DND-41 (cell line): ENCODE measurements around the gene SYDE2.

Source experiments
- ATAC-seq: fragments of 200-7000 bp; cut with Tn5 transposase; 3 replicates; pipeline ENCODE4 v1.9.1; 2021; ENCODE audit warnings: low read depth; ENCODE audit not compliant: insufficient read depth
- DNase-seq: peaks from one replicate; pipeline ENCODE4 v3.0.0-alpha.2; 2020
- H2AFZ ChIP-seq: 2 replicates; pipeline ENCODE4 v1.6.0; 2012; ENCODE audit warnings: low read depth, low read length
- H3K27ac ChIP-seq: 2 replicates; pipeline ENCODE4 v1.5.1; 2012; ENCODE audit warnings: low read length, inconsistent platforms
- H3K27me3 ChIP-seq: fragments of 200-600 bp; sonication (generic); 2 replicates; pipeline ENCODE4 v1.6.0; 2012; ENCODE audit warnings: low read length, mild to moderate bottlenecking, inconsistent platforms; ENCODE audit not compliant: insufficient read depth, poor library complexity
- H3K36me3 ChIP-seq: 2 replicates; pipeline ENCODE4 v1.5.1; 2012; ENCODE audit warnings: low read length, inconsistent platforms; ENCODE audit not compliant: insufficient read depth
- H3K4me1 ChIP-seq: 2 replicates; pipeline ENCODE4 v1.5.1; 2012; ENCODE audit warnings: mild to moderate bottlenecking, low read length; ENCODE audit not compliant: insufficient read depth
- H3K4me2 ChIP-seq: 2 replicates; pipeline ENCODE4 v1.6.0; 2012; ENCODE audit warnings: mild to moderate bottlenecking, moderate library complexity, low read length, inconsistent platforms; ENCODE audit not compliant: insufficient read depth
- H3K4me3 ChIP-seq, 2 experiments: fragments of 200-600 bp in 1 of 2; shearing (Covaris generic) in 1 of 2; 2 replicates each; pipeline ENCODE4 v1.5.1; 2012 to 2016; ENCODE audit warnings: inconsistent platforms in 2 of 2, low read length in 2 of 2, mild to moderate bottlenecking in 2 of 2, low read depth in 1 of 2, moderate library complexity in 1 of 2
- H3K79me2 ChIP-seq: 2 replicates; pipeline ENCODE4 v1.6.0; 2012; ENCODE audit warnings: low read length, inconsistent platforms; ENCODE audit not compliant: insufficient read depth
- H3K9ac ChIP-seq: 2 replicates; pipeline ENCODE4 v1.6.0; 2012; ENCODE audit warnings: low read depth, mild to moderate bottlenecking, inconsistent platforms, low read length, moderate library complexity
- H3K9me3 ChIP-seq: 2 replicates; pipeline ENCODE4 v1.5.1; 2012; ENCODE audit warnings: low read length, moderate library complexity, mild to moderate bottlenecking, inconsistent platforms; ENCODE audit not compliant: insufficient read depth, severe bottlenecking
- H4K20me1 ChIP-seq: 2 replicates; pipeline ENCODE4 v1.6.0; 2012; ENCODE audit warnings: low read length; ENCODE audit not compliant: insufficient read depth
- EZH2 ChIP-seq: IDR thresholded peaks from 3 replicates; pipeline ENCODE4 v1.6.1; 2012; ENCODE audit warnings: borderline replicate concordance, low read depth, mild to moderate bottlenecking, moderate library complexity, low read length, inconsistent platforms; ENCODE audit not compliant: severe bottlenecking
- TF ChIP-seq, protein P1 (sequence below): IDR thresholded peaks from 2 replicates; pipeline ENCODE4 v1.5.1; 2012; ENCODE audit warnings: borderline replicate concordance, low read length, moderate library complexity, mild to moderate bottlenecking; ENCODE audit not compliant: poor library complexity, severe bottlenecking; ENCODE audit errors: extremely low read depth

Gene SYDE2

DNA sequence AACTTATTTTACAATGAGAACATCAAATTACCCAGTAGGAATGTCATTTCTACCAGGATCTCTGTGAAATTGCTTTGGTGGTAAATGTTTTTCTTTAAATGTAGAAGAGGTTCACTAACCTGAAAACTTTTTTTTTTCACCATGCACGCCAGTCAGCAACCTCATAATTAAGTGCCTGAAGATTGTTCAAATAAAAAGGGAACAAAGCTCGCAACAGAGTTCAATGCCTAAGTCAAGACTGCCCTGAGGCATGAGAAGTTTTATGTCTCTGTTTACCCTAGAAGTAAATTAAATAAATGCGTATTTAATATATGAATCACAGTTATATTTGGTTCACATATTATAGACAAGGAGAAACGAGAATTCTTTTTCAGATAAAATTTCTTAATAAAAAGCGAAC lies 13.8 kb upstream of the SYDE2 start:
- H3K4me3 ChIP-seq, result no peak overlapping the region
- H3K27me3 ChIP-seq, result no peaks in the 10 kb centered on the region
- H3K4me1 ChIP-seq, result no peaks in the 10 kb centered on the region
- TF ChIP-seq, protein P1, sequence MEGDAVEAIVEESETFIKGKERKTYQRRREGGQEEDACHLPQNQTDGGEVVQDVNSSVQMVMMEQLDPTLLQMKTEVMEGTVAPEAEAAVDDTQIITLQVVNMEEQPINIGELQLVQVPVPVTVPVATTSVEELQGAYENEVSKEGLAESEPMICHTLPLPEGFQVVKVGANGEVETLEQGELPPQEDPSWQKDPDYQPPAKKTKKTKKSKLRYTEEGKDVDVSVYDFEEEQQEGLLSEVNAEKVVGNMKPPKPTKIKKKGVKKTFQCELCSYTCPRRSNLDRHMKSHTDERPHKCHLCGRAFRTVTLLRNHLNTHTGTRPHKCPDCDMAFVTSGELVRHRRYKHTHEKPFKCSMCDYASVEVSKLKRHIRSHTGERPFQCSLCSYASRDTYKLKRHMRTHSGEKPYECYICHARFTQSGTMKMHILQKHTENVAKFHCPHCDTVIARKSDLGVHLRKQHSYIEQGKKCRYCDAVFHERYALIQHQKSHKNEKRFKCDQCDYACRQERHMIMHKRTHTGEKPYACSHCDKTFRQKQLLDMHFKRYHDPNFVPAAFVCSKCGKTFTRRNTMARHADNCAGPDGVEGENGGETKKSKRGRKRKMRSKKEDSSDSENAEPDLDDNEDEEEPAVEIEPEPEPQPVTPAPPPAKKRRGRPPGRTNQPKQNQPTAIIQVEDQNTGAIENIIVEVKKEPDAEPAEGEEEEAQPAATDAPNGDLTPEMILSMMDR, result no peak
- TF ChIP-seq EZH2, result no peak
- H3K9ac ChIP-seq, result no peak overlapping the region
- H3K79me2 ChIP-seq, result no peaks in the 10 kb centered on the region
- no peaks in the 10 kb centered on the region for H4K20me1 ChIP-seq
- H2AFZ ChIP-seq, result no peak overlapping the region
- no peaks in the 10 kb centered on the region for H3K36me3 ChIP-seq
- H3K27ac ChIP-seq, result no peak overlapping the region
- DNase-seq (no peak), ATAC-seq (no peak)
- no peaks in the 10 kb centered on the region for H3K9me3 ChIP-seq
- no peak overlapping the region for H3K4me2 ChIP-seq

- Histone ChIP-seq H3K79me2 (no peaks in the 10 kb centered on the region), H4K20me1 (no peaks in the 10 kb centered on the region), H3K27me3 (no peaks in the 10 kb centered on the region), H3K4me2 (no peak overlapping the region), H3K27ac (no peak overlapping the region), H3K4me3 (no peak overlapping the region), H3K9me3 (no peaks in the 10 kb centered on the region), H3K36me3 (no peaks in the 10 kb centered on the region), H3K9ac (no peak overlapping the region), H3K4me1 (no peaks in the 10 kb centered on the region), H2AFZ (no peak overlapping the region)
- ATAC-seq (no peak), DNase-seq (no peak)
- TF ChIP-seq, protein P1, result no peak
- TF ChIP-seq EZH2, result no peak
Observed at GRCh38 chr1:85208488-85208887, 7.7 kb upstream of the SYDE2 start.

DNA sequence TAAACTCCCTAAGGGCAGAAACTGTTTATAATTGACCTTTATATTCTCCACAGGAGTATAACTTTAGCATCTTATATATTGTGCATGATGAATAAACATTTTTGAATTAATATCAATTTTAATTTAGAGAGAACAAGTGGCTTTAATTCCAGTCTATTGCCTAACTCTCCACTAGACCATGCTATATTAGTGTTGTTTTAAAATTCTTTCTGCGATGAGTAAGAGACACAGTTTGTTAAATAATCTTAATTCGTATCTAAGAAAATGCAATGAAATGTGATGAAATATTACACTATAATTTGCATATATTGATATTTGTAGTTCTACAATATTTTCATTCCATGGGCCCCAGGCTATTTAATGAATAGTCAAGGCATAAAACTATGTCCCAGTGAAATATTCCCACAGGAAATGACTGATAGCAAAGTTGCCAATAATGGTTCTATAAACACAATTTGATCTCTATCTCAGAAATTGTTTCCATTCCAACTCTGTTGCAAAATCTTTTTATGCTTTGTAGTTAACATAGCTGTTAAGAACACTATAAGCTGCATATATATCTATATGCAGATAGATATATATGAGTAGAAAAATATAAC lies 2.9 kb upstream of the SYDE2 start:
- TF ChIP-seq, protein P1, result no peak
- TF ChIP-seq EZH2, result no peak
- ATAC-seq (no peak), DNase-seq (no peak)
- Histone ChIP-seq H3K4me1 (no peaks in the 10 kb centered on the region), H4K20me1 (no peaks in the 10 kb centered on the region), H3K9me3 (no peaks in the 10 kb centered on the region), H3K27me3 (no peaks in the 10 kb centered on the region), H3K4me3 (no peak overlapping the region), H3K27ac (no peak overlapping the region), H3K4me2 (no peak overlapping the region), H3K36me3 (no peaks in the 10 kb centered on the region), H3K79me2 (no peaks in the 10 kb centered on the region), H2AFZ (no peak overlapping the region), H3K9ac (no peak overlapping the region)

DNA sequence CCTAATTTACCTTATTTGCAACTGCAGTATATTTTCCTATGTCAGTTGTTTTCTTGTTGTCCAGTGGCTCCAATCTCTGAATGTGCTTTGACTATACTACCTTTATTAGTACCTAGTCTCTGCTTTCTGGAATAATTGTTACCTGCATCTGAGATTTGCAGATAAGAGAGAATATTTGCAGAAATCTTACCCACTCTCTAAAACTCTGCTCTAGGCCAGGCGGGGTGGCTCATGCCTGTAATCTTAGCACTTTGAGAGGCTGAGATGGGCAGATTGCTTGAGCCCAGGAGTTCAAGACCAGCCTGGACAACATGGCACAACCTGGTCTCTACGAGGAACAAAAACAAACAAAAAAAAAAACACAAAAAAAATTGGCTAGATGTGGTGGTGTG lies 2.0 kb upstream of the SYDE2 start:
- Histone ChIP-seq H3K27ac (no peak overlapping the region), H3K4me3 (no peak overlapping the region), H3K4me1 (no peaks in the 10 kb centered on the region), H3K9ac (no peak overlapping the region), H3K36me3 (no peaks in the 10 kb centered on the region), H3K4me2 (no peak overlapping the region), H3K79me2 (no peaks in the 10 kb centered on the region), H3K27me3 (no peaks in the 10 kb centered on the region), H3K9me3 (no peaks in the 10 kb centered on the region), H4K20me1 (no peaks in the 10 kb centered on the region), H2AFZ (no peak overlapping the region)
- TF ChIP-seq, protein P1, result no peak
- no peak for TF ChIP-seq EZH2
- ATAC-seq (no peak), DNase-seq (no peak)
